Stimulated activated CD8-positive, alpha-beta memory T cell treated with anti-CD3 and anti-CD28 coated beads, Interleukin-12 subunit alpha, Interleukin-12 subunit beta, amount 100 ng/mL, for 4 hours (primary cell): ENCODE measurements around the gene CDH26.
"Not testable (repeated sequence)": the region's sequence is repeated elsewhere in the genome, so short reads cannot be mapped to it uniquely, and the experiment has no call there.

ENCODE experiments used
- DNase-seq: peaks from one replicate; pipeline ENCODE4 v3.0.0-alpha.2; 2020; ENCODE audit warnings: low read depth

The CDH26 gene

GRCh38 chr20:59940956-59941294, 17.3 kb upstream of the CDH26 start:
- DNase-seq: no peak

DNA sequence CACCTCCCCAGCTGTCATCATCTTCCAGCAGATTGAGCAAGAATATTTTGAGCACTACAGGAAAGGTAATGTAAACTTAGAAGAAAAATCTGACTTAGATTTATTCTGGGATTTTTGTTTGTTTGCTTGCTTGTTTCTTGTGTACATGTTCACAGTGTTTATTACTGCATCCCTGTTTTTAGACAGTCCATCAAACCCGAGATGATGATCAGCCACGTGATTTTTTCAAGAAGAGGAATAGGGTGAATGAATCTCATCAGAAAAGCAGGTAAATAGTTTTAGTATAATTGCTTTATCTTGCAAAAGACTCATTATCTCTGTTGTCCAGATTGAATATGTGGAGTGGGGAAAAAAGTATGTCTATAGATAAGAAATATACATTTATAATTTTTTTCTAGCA, 16.0 kb upstream of the CDH26 start:
- DNase-seq: no peak

- DNase-seq: no peak
These were observed 13.5 kb upstream of the CDH26 start for GRCh38 chr20:59944726-59945125.

GRCh38 chr20:59945175-59945574, 13.0 kb upstream of the CDH26 start:
- no peak for DNase-seq

DNA sequence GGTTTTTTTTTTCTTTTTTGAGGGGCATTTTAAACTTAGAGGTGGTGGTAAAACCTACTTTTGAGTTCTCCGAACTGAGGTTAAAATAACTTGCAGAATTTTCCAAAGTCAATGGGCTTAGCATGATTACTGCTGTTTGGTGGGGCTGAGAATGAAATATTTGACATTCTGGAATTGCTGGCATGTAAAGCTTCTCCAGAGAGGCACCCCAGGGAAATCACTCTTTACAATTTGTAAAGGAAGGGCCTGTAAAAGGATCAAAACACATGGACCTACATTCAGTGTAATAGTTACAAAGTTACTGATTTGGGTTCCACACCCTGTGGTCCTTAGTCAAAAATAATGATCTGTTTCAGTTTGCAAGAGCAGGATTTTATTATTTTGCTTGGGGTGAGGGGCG, 12.5 kb upstream of the CDH26 start:
- no peak for DNase-seq

DNA sequence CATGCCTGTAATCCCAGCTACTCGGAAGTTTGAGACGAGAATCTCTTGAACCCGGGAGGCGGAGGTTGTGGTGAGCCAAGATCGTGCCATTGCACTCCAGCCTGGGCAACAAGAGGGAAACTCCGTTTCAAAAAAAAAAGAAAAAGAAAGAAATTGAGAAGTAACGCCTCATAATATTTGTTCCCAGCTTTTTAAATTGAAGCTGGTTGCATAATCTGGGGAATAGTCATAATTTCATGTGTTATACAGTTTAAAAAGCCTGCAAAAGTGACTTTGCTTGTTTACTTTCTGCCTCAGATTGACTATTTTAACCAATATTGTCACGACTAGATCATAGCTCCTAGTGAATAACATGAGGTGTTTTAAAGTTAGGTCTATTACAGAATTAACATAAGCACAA, 10.8 kb upstream of the CDH26 start:
- no peak for DNase-seq

DNA sequence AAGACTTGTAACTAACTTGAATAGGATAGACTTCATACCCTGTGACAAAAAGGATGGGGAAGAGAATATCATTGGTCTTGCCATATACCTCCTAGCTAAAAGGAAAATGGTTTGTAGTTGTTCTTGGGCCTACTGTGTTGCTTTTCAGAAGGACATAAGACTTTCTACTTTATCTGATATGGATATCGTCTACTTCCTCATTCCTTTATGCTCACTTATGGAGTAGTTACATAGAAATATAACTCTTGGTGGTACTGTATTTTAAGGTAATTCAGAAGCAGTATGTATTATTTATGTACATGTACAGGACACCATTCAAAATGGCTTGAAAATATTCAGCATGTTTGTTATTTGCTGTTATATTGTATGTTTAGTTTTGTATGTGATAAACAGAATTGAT, 10.0 kb upstream of the CDH26 start:
- DNase-seq: no peak

GRCh38 chr20:59948828-59949720, 9.1 kb upstream of the CDH26 start:
- DNase-seq: no peak

GRCh38 chr20:59949911-59950310, 8.3 kb upstream of the CDH26 start:
- DNase-seq: no peak

GRCh38 chr20:59954718-59955117, 3.5 kb upstream of the CDH26 start:
- DNase-seq: no peak

DNA sequence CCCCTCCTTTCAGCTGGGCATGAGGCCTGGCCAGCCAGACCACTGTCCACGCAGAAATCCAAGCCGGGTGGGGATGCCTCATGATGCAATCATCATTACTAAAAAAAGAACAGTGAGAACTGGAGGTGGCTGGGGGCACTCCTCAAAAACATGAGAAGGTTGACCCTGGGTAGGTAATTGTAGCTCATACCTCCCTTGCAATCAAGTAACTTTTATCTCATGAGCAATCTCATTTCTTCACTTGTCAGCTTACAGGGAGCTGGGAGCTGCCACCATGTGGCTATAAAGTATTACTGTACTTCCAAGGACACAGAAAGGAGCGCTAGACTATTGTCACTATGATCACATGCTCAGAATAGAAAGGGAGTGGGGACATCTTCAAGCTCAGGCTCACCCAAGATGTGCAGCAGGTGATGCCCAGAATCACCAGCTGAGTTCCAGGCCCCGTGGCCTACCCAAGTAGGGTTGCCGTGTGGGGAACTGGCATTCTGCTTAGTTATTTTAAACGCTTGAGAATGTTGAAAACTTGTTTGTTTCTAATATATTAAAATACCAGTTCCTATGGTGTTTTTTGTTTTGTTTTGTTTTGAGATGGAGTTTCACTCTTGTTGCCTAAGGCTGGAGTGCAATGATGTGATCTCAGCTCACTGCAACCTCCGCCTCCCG, 3.0 kb upstream of the CDH26 start:
- DNase-seq: no peak

DNA sequence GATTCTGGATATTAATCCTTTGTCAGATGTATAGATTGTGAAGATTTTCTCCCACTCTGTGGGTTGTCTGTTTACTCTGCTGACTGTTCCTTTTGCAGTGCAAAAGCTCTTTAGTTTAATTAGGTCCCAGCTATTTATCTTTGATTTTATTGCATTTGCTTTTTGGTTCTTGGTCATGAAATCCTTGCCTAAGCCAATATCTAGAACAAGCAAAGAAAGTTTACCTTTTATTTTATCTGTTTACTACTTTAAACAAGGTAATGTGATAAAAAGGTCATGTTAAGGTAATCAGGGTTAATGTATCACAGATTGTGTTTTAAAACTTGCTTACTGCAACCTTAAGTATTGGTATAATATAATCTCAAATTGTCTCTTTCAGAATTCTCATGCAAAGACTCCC, 655 bp upstream of the CDH26 start:
- not testable (repeated sequence) for DNase-seq

- DNase-seq: no peak
These were observed 403 bp downstream of the CDH26 start for GRCh38 chr20:59958626-59959025.

GRCh38 chr20:59961423-59961822, 3.2 kb downstream of the CDH26 start:
- DNase-seq: no peak

DNA sequence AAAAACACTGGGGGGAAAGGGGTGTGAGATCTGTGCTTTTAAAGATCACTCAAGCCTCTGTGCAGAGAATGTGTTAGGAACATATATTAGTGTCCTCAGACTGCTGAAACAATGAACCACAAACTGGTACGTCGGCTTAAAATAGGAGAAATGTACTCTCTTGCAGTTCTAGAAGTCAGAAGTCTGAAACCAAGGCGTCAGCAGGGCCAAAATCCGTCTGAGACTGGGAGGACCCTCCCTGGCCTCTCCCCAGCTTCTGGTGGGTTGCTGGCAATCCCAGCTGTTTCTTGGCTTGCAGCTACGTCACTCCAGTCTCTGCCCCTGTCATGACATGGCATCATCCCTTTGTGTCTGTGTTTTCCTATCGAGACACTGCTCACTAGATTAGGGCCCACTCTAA, 3.9 kb downstream of the CDH26 start:
- no peak for DNase-seq

DNA sequence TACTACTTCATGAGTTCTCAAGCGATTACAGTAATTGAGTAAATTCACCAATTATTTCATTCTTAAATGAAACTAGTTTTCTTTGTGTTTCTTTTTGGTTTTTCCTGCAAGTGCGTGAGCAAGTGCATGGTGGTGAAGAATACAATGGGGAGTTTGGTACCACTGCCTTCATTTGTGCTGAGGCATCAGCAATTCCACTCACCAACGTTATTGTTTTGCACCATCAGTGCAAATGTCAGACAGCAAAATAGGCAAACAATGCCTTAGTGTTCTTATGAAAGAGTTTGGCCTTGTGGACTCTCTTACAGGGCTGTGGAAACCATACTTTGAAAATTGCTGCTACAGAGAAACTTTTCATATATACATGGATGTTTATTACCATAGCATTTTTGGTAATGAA, 8.2 kb downstream of the CDH26 start:
- DNase-seq: no peak

GRCh38 chr20:59971428-59971827, 13.2 kb downstream of the CDH26 start:
- no peak for DNase-seq

- no peak for DNase-seq
These were observed 14.0 kb downstream of the CDH26 start for GRCh38 chr20:59972037-59972801.

- DNase-seq: no peak
These were observed 18.0 kb downstream of the CDH26 start for GRCh38 chr20:59976156-59976782.

DNA sequence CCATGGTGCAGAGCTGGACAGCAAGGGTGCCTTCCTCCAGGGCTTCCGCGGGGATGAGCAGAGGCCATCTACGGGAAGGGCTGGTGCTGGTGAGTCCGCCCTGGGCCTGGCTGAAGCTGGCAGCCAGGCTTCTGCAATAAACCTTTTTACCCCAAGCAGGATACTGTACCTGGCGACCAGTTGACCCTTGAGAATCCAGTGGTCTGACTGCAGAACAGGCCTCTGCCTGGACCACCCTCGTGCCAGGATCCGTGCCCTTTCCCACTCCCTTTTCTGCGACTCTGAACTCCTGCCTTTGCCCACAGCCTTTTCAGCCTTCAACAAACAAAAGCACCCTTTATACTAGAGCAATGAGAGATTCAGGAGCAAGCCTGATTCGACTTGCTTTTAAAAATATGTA, 18.9 kb downstream of the CDH26 start:
- no peak for DNase-seq

- no peak for DNase-seq
These were observed 24.9 kb downstream of the CDH26 start for GRCh38 chr20:59983076-59983475.

GRCh38 chr20:59984541-59984940, 26.3 kb downstream of the CDH26 start:
- DNase-seq: no peak

DNA sequence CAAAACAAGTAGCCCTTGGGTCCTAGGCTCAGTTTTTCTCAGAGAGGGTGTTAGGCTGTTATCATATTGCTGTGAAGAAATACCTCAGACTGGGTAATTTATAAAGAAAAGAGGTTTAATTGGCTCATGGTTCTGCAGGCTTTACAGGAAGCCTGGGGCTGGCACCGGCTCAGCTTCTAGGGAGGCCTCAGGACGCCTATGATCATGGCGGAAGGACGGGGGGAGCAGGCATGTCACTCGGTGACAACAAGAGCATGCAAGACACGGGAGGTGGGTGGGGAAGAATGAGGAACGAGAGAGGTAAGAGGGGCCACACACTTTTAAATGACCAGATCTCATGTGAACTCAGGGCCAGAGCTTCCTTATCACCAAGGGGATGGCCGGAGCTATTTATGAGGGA, 26.9 kb downstream of the CDH26 start:
- DNase-seq: no peak
